GM19372 (cell line): ENCODE measurements around the gene SLC17A4.
"Not testable (repeated sequence)": the region's sequence is repeated elsewhere in the genome, so short reads cannot be mapped to it uniquely, and the experiment has no call there.

Experiments used
- ATAC-seq: cut with Tn5 transposase; IDR thresholded peaks from one replicate; pipeline ENCODE4 v1.9.1; 2021; ENCODE audit warnings: mild to moderate bottlenecking, low read depth, moderate library complexity; ENCODE audit not compliant: unreplicated experiment

The SLC17A4 gene

DNA sequence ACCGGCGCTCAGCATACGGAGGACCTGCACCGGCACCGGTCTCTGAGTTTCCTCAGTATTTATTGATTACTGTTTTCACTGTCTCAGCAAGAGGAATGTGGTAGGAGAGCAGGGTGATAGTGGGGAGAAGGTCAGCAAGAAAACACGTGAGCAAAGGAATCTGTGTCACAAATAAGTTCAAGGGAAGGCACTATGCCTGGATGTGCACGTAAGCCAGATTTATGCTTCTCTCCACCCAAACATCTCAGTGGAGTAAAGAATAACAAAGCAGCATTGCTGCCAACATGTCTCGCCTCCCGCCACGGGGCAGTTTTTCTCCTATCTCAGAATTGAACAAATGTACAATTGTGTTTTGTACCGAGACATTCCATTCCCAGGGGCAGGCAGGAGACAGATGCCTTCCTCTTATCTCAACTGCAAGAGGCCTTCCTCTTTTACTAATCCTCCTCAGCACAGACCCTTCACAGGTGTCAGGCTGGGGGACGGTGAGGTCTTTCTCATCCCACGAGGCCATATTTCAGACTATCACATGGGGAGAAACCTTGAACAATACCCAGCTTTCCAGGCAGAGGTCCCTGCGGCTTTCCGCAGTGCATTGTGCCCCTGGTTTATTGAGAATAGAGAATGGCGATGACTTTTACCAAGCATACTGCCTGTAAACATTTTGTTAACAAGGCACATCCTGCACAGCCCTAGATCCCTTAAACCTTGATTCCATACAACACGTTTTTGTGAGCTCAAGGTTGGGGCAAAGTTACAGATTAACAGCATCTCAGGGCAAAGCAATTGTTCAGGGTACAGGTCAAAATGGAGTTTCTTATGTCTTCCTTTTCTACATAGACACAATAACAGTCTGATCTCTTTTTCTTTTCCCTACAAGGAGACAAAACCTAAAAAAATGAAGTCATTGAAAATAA lies 5.7 kb upstream of the SLC17A4 start:
- not testable (repeated sequence) for ATAC-seq

DNA sequence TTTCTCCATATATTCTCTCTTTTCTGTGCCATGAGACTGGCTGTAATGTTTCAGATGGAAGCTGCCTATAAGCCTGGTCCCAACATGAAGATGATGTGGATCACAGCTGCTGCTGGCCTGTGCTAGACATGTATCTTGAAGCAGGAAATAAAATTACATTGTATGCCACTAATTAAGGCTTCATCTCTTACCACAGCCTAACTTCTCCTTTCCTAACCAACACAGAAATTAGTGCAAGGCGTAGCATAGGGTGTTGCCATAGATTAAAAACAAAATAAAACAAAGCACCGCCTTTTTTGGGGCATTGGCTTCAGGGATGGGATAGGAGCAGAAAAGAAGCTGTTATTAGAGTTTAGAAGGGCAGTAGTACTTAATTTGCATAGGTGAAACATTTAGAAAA lies 4.7 kb upstream of the SLC17A4 start:
- ATAC-seq: no peak

- no peak for ATAC-seq
These were observed 3.6 kb upstream of the SLC17A4 start for GRCh38 chr6:25750906-25751305.

DNA sequence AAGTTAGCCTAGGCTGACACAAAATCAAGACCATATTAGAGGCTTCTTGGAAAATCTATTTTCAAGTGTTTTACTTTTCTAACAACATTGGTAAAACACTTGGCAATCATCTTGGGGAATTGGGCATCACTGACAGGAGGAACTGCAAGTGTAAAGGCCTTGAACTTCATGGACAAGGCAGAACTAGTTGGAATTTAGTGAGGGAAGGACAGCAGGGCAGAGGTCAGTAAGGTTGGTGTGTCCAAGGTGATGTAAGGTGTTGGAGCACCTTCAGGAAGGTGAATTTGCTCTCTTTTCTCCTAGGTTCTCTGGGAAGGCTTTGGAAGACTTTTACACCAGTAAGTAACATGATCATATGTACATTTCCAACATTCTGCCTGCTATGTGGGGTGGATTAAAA lies 1.5 kb upstream of the SLC17A4 start:
- ATAC-seq: no peak

DNA sequence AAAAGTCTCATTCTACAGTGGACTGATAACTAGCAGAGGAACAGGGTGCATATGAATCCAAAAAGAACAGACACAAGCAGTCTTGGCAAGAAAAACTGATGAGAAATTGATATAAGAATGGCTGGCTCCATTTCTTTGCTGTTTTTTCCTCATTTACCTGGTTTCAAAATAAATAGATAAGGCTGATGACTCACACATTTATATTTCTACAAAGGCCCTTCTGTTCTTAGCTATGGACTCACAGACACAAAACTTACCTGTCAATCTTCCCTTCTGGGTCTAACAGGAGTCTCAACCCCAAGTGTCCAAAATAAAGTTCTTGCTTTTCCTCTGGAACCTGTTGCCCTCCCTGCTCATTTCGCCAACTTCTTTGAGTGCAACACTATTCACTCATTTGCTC lies 941 bp downstream of the SLC17A4 start:
- ATAC-seq: no peak

- no peak for ATAC-seq
These were observed 2.1 kb downstream of the SLC17A4 start for GRCh38 chr6:25756382-25757363.

- no peak for ATAC-seq
These were observed 3.5 kb downstream of the SLC17A4 start for GRCh38 chr6:25757936-25758642.

- ATAC-seq: no peak
These were observed 10.1 kb downstream of the SLC17A4 start for GRCh38 chr6:25764611-25765010.

GRCh38 chr6:25768566-25768965 lies 14.0 kb downstream of the SLC17A4 start:
- ATAC-seq: no peak

GRCh38 chr6:25769983-25770382 lies 15.4 kb downstream of the SLC17A4 start:
- no peak for ATAC-seq

- ATAC-seq: no peak
These were observed 19.7 kb downstream of the SLC17A4 start for GRCh38 chr6:25774120-25774715.

DNA sequence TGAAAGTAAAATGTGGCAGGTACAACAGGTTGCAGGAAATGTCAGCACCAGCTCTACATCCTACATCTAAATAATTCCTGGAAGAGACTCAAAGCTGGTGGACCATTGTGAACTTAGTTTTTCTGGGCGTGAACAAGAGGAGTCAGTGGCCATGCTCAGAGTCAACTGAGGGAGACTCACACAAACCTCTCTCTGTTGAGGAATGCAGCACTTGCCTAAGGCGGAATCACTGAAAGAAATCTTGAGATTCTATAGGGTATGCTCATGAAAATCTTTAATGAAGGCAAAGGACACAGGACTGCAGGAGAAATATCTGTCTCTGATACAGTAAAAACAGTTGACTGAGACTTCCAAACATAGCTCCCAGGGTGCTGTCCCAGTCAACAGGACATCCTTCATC lies 22.5 kb downstream of the SLC17A4 start:
- no peak for ATAC-seq

- ATAC-seq: no peak
These were observed 23.5 kb downstream of the SLC17A4 start for GRCh38 chr6:25777856-25778649.

DNA sequence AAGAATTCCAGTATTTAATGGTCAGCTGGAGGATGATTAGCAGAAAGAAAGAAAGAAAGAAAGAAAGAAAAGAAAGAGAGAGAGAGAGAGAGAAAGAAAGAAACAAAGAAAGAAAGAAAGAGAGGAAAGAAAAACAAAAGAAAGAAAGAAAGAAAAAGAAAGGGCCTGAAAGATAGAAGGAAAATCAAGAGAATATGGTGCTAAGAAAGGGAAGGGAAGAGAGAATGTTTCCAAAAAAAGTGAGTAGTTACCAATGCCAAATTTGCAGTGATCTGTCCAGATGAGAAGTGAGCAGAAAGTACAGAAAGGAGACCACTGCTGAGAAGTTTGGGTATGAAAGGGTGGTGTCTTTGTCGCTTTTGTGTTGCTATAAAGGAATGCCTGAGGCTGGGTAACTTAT lies 26.6 kb downstream of the SLC17A4 start:
- no peak for ATAC-seq

DNA sequence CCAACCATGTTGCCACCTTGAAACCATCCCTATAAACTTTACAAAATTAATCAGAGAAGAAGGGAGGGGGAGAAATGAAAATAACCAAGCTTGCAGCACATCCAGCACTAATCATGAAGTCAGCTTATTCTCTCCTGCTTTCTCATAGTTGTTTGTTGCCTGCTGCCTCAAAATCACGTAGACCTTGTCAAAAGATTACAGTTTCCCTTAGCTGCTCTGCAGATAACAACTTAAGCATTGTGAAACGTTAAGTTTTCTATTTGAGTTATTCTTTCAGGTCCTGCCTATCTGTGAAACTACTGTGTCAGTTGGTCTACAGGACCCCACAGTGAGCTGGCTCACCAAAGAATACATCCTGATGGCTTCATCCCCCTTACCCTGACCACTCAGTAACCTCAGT lies 32.9 kb downstream of the SLC17A4 start:
- no peak for ATAC-seq

- ATAC-seq: no peak
These were observed 33.9 kb downstream of the SLC17A4 start for GRCh38 chr6:25788305-25788922.

- ATAC-seq: no peak
These were observed 34.9 kb downstream of the SLC17A4 start for GRCh38 chr6:25789475-25789874.

GRCh38 chr6:25792016-25792415 lies 37.5 kb downstream of the SLC17A4 start:
- no peak for ATAC-seq

DNA sequence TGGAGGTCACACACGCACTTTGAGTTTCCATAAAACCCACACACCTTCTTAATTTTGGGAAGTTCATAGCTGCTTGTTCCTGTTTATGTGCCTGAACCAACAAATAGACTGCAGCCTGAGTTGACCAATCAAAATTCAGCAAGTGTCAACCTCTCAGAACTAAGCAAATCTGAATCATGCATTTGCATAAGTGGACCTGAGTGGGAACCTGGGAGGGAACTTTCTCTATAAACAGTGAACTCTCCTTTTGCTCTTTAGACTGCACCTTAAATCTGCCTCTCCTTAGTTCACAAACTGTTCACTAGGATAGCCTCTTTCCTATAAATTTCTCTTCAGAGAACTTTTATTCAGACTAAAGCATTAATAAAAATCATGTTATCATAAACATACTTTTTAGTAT lies 39.4 kb downstream of the SLC17A4 start:
- ATAC-seq: no peak
